Left ventricle myocardium inferior (tissue), 1 donor: Measurements from ENCODE around the gene MALAT1. TPM values are rescaled to one million over a fixed set of nuclear protein-coding genes. Genes with fewer than 3 reads are reported as not detected.

Experiments
- DNase-seq: peaks from one replicate; pipeline ENCODE4 v3.0.0-alpha.2; 2020
- H3K27ac ChIP-seq: fragments of 200-600 bp; replicated peaks from 2 replicates; pipeline ENCODE4 v1.8.0; 2021
- H3K27me3 ChIP-seq: fragments of 200-600 bp; 2 replicates; pipeline ENCODE4 v1.8.0; 2021; ENCODE audit warnings: low read depth
- H3K36me3 ChIP-seq: fragments of 200-600 bp; 2 replicates; pipeline ENCODE4 v1.8.0; 2021
- H3K4me1 ChIP-seq: fragments of 200-600 bp; 2 replicates; pipeline ENCODE4 v1.8.0; 2021
- H3K4me3 ChIP-seq: fragments of 200-600 bp; 2 replicates; pipeline ENCODE4 v1.8.0; 2021; ENCODE audit warnings: mild to moderate bottlenecking, moderate library complexity
- H3K9me3 ChIP-seq: fragments of 200-600 bp; replicated peaks from 2 replicates; pipeline ENCODE4 v1.8.0; 2021
- intact Hi-C: fragments of 100-400 bp; cut with micrococcal nuclease; formaldehyde crosslinking; loops from one replicate; pipeline ENCODE4 v1.11.0; 2022
- total RNA-seq: library from RNA; stranded (reverse); fragmentation: NEBNext Ultra II Directional; extraction: Animal tissue kit (Norgen Biotek cat#: 25700); gene quantifications from one replicate; pipeline ENCODE4 v1.2.1, GENCODE V29; 2021
- TF ChIP-seq, protein P1 (sequence below): fragments of 200-600 bp; IDR thresholded peaks from 2 replicates; pipeline ENCODE4 v1.8.0; 2021; ENCODE audit warnings: antibody characterized with exemption, mild to moderate bottlenecking, borderline replicate concordance
- donor health status: DM: no; HTN: yes; CAD: no; lungs with severe emphysema.

The MALAT1 gene
- total RNA-seq, 1 donor from 2014 or later = 6,576 TPM

DNA sequence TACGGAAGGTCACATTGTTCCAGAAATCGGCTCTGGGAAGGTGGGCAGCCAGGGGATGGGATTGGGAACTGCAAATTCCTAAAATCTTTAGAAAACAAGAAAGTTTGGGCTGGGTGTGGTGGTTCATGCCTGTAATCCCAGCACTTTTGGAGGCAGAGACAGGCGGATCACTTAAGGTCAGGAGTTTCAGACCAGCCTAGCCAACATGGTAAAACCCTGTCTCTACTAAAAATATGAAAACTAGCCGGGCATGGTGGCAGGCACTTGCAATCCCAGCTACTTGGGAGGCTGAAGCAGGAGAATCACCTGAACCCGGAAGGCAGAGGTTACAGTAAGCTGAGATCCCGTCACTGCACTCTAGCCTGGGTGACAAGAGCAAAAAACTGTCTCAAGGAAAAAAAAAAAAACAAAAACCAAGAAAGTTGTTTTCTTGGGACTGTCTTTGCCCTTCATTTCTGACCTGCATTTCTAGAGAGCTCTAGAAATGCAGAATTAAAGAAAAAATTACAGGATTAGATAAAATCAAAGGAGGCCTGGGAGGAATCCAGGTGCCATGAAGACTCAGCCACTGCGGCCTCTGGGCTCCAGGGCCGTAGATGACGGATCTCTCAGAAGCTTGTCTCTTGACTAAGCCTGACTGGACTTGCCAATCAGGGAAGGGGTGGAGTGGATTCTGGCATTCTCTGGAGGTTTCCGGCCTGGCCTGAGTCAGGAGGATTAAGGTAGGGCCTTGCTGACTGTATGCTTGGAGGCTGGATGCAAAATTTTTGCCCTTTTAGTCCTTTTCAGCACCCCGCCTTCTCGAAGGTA, 5.3 kb upstream of the MALAT1 start:
- DNase-seq = peak; percentile 65
- Histone ChIP-seq H3K36me3 (no peaks in the 10 kb centered on the region), H3K27me3 (no peaks in the 10 kb centered on the region), H3K4me1 (peaks cover 86% of the 10 kb centered on the region), H3K9me3 (no peaks in the 10 kb centered on the region), H3K27ac (peak overlapping the region; percentile 99), H3K4me3 (peak overlapping the region; percentile 35)
- intact Hi-C loops = no loop called here
- TF ChIP-seq, protein P1, sequence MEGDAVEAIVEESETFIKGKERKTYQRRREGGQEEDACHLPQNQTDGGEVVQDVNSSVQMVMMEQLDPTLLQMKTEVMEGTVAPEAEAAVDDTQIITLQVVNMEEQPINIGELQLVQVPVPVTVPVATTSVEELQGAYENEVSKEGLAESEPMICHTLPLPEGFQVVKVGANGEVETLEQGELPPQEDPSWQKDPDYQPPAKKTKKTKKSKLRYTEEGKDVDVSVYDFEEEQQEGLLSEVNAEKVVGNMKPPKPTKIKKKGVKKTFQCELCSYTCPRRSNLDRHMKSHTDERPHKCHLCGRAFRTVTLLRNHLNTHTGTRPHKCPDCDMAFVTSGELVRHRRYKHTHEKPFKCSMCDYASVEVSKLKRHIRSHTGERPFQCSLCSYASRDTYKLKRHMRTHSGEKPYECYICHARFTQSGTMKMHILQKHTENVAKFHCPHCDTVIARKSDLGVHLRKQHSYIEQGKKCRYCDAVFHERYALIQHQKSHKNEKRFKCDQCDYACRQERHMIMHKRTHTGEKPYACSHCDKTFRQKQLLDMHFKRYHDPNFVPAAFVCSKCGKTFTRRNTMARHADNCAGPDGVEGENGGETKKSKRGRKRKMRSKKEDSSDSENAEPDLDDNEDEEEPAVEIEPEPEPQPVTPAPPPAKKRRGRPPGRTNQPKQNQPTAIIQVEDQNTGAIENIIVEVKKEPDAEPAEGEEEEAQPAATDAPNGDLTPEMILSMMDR = no peak

- peak overlapping the region; percentile 89 for H3K4me3 ChIP-seq
- intact Hi-C loops = no loop called here
- TF ChIP-seq, protein P1 = no peak
- H3K36me3 ChIP-seq = peaks cover 13% of the 10 kb centered on the region
- peaks cover 71% of the 10 kb centered on the region for H3K4me1 ChIP-seq
- no peak for DNase-seq
- no peaks in the 10 kb centered on the region for H3K9me3 ChIP-seq
- no peaks in the 10 kb centered on the region for H3K27me3 ChIP-seq
- peak overlapping the region; percentile 99 for H3K27ac ChIP-seq
Measured at GRCh38 chr11:65496304-65497140, 2.3 kb upstream of the MALAT1 start.

DNA sequence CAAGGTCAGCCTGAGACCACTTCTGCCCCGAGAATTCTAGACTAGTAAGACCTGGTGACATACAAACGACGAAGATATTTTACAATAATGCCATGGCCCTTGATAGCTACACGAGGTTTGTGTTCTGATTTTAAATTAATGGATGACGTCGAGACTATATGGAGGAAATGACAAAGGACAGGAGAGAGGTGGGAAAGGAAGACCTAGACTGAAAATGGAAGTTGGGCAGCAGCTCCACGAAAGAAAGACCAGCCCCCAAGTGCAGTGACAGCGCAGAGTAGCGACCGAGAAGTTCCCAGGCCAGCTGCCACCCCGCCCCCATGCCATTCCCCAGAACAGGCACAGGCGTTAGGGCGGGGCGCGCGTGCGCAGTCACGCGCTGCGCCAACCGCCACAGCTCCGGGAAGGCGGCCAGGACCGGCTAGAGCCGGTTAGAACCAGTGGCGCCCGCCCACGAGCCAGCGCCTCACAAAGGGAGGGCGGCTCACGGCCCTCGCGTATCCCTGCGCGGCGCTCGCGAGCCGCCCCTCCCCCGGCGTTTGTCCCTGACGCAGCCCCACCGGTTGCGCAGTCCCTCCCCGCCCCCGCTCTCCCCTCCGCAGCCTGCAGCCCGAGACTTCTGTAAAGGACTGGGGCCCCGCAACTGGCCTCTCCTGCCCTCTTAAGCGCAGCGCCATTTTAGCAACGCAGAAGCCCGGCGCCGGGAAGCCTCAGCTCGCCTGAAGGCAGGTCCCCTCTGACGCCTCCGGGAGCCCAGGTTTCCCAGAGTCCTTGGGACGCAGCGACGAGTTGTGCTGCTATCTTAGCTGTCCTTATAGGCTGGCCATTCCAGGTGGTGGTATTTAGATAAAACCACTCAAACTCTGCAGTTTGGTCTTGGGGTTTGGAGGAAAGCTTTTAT, 1.5 kb upstream of the MALAT1 start:
- Histone ChIP-seq H3K9me3 (no peaks in the 10 kb centered on the region), H3K4me3 (peak overlapping the region; percentile 89), H3K27me3 (no peaks in the 10 kb centered on the region), H3K4me1 (peaks cover 71% of the 10 kb centered on the region), H3K27ac (peak overlapping the region; percentile 99), H3K36me3 (peaks cover 22% of the 10 kb centered on the region)
- peak; percentile 99 for DNase-seq
- TF ChIP-seq, protein P1 = no peak
- intact Hi-C loops = no loop called here

GRCh38 chr11:65498042-65498726, 661 bp upstream of the MALAT1 start:
- Histone ChIP-seq H3K4me3 (peak overlapping the region; percentile 89), H3K9me3 (no peaks in the 10 kb centered on the region), H3K4me1 (peaks cover 71% of the 10 kb centered on the region), H3K27me3 (no peaks in the 10 kb centered on the region), H3K36me3 (peaks cover 29% of the 10 kb centered on the region), H3K27ac (peak overlapping the region; percentile 99)
- TF ChIP-seq, protein P1 = no peak
- intact Hi-C loops = no loop called here
- no peak for DNase-seq

DNA sequence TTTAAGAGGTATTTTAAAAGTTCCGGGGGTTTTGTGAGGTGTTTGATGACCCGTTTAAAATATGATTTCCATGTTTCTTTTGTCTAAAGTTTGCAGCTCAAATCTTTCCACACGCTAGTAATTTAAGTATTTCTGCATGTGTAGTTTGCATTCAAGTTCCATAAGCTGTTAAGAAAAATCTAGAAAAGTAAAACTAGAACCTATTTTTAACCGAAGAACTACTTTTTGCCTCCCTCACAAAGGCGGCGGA, 193 bp upstream of the MALAT1 start:
- Histone ChIP-seq H3K27ac (peak overlapping the region; percentile 99), H3K9me3 (no peaks in the 10 kb centered on the region), H3K27me3 (no peaks in the 10 kb centered on the region), H3K36me3 (peaks cover 34% of the 10 kb centered on the region), H3K4me1 (peaks cover 71% of the 10 kb centered on the region), H3K4me3 (peak overlapping the region; percentile 89)
- TF ChIP-seq, protein P1 = no peak
- intact Hi-C loops = no loop called here
- no peak for DNase-seq
